Measurements from ENCODE around the gene CUL7. TPM values are rescaled to one million over a fixed set of nuclear protein-coding genes. Genes with fewer than 3 reads are reported as not detected.
"Not testable (repeated sequence)": the region's sequence is repeated elsewhere in the genome, so short reads cannot be mapped to it uniquely, and the experiment has no call there.

The CUL7 gene
- total RNA-seq, 1 donor from 2014 or later = 20.9 TPM

DNA sequence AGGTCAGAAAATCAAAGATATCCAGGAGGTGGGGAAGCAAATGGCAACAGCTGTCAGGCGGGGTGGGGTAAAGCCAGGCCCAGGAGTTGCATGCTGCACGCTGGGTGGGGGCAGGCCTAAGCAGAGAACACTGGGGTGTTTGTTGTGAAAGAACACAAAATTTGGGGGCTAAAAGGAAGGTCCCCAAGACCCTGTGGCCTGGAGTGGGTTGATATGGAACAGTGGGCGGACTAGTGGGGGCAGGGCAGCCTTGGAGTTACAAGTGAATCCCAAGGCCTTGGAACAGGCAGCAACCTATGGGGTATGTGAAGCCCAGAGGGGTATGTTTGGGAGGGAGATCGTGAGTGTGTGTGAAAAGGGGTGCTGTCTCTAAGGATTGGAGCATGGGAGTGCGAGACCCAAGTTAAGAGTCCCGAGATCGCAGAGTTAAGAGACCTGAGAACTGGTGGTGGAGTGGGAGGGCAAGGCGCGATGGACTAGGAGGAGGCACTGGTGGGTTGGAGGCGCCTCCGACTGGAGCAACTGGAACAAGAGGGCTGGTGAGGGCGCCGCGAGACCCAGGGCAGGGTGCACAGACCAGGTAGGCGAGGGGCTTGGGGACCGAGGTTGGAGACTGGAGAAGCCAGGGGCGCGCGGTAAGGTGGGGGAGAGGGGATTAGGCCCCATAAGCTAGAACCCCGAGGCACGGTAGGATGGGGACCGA, 658 bp downstream of the CUL7 start:
- intact Hi-C loops (cut with DNase I) = no loop called here
- no peak for DNase-seq (ENCODE audit: low spot score)

DNA sequence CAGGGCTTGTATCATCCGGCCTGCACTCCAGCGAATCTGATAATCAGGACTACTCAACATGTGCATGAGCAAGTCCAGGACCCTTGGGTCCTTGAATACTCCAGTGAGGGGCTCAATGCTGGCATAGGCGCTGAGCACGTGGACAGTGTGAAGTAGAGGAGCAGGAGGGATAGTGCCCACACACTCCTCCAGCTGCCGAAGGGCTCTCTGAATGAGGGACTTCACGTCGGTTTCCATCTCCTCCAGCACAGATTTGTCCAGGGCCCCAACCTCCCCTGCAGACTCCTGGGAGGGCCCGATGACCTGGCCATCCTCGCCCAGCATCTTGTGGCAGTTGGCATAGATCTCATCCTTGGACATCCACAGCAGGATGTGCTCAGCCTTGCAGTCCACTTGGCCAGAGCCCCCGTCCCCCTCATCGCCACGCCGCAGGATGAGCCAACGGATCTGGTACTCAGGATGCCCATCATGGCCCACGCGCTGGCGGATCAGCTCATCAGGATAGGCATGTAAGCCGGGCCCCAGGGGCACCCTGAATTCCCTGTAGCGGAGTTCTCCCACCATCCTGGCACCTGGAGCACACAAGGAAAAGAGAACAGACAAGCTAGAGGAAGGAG, 1.3 kb downstream of the CUL7 start:
- DNase-seq (ENCODE audit: low spot score) (no peak), ATAC-seq (no peak)
- intact Hi-C loops (cut with DNase I) = no loop called here

More for the DNA sequence above, 658 bp downstream of the CUL7 start:
- ATAC-seq = peak; percentile 31

DNA sequence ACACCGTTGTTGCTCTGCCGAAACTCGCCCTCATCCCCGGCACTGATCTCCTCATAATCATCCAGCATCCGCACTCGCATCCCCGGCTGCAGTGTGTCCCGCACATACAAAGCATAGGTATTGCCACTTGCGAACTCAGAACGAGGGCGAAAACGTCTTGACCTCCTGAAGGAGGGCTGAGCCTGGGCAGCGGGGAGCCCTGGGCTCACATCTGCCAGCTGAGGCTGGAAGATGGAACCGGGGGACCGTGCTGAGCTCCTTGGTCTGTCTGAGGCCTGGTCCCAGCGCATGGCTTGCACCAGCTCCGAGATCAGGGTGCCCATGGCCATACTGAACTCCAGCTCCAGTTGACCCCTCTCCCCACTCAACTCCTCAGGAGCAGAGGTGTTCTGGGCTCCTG, 2.7 kb downstream of the CUL7 start:
- ATAC-seq = no peak
- intact Hi-C loops (cut with DNase I) = no loop called here

DNA sequence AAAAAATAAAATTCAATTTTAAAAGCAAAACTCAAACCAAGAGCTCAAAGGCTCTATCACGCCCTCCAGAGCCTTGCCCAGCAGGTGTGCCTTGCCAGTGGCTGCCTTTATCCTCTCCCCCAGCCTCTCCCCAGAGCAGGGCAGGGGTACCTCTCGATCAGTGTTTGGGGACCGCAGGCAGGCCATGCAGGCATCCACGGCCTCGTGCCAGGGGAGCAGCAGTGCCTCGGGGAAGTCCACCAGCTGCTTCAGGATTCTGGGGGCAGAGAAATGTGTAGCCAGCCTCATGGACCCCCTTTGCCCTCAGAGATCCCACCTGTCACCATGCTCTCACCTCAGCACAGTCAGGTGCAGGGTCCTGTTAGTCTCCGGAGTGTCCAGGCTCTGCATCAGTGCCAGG, 5.7 kb downstream of the CUL7 start:
- DNase-seq (ENCODE audit: low spot score) (no peak), ATAC-seq (no peak)
- intact Hi-C loops (cut with DNase I) = no loop called here

More for the DNA sequence above, 2.7 kb downstream of the CUL7 start:
- no peak for DNase-seq (ENCODE audit: low spot score)

DNA sequence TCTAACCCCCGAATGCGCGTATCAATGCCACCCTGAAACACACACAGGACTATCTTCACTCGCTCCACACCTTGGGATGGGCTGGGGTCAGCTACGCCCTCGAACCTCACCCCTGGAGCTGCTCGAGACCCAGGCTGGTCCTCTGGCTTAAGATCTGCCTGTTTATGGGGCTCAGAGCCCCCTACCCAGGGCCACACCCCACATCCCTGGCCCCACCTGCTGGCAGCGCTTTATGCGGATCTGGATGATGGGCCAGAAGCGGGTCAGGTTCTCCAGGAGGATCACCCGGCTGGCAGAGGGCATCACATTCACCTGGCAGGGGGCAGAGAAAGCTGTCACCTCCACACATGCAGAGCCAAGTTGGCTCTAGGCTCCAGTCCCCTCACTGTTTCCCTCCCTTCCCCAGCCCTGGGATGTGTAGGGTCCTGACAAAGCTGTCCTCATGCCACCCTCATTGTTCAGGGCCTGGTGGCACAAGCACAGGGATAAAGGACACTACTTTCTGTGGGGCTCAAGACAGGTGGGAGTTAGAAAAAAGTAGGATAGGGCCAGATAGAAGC, 8.2 kb downstream of the CUL7 start:
- DNase-seq (ENCODE audit: low spot score) (no peak), ATAC-seq (no peak)
- intact Hi-C loops (cut with DNase I) = no loop called here

DNA sequence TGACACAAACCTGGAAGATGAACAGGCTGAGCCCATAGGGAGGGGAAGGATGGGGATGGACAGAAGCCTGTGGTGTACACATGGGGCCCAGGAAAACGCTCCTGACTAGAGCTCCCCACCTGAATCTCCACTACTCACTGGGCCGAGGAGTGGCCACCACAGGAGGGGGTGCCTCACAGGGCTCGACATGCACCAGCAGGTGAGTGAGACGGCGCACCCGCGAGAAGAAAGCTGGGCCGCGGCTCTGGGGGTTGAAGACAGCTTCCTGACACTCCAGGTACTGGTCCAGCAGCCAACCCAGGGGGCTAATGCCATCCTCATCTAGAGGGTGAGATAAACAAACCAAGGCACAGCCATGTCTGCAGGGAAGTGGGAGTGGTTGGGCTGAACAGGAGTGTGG, 10.3 kb downstream of the CUL7 start:
- ATAC-seq (no peak), DNase-seq (ENCODE audit: low spot score) (no peak)
- intact Hi-C loops (cut with DNase I) = no loop called here

DNA sequence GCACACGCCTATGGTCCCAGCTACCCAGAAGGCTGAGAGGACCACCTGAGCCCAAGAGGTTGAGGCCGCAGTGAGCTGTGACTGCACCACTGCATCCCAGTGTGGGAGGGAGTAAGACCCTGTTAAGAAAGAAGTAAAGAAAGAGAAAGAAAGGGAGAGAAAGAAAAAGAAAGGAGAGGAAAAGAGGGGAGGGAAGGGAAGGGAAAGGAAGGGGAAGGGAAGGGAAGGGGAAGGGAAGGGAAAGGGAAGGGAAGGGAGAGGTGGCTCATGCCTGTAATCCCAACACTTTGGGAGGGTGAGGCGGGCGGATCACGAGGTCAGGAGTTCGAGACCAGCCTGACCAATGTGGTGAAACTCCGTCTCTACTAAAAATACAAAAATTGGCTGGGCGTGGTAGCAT, 12.2 kb downstream of the CUL7 start:
- intact Hi-C loops (cut with DNase I); ATAC-seq; DNase-seq (ENCODE audit: low spot score): not testable (repeated sequence)

DNA sequence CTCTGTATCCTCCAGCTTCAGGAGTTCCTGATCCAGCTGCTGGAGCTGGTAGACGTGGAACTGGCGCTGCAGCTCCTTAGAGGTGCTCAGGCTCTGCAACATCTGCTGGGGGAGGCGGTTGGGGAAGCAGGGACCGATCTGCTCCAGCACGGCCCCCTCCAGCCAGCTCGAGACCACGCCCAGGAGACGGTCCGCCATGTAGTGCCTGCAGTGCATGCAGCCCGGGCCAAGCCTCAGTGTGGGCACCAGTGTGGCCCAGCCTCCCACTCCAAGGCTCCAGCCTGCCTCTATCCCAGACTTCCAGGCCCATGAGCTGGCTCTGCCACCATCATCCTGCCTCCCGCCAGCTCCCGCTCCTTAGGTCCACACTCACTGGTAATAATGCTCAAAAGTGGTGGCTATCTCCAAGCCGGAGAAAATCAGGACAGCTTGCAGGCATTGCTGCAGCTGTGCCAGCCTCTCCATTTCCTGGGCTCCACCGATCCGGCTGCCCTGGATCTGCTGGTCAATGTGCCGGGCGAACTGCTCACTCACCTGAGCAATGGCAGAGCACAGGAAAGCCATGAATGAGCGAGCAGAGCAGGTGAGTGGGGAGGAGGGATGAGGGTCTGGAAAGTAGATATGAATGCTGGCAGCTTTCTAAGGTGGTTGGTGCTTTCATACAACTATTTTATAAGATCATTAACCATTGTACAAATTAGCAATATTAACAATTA, 13.0 kb downstream of the CUL7 start:
- intact Hi-C loops (cut with DNase I) = no loop called here
- no peak for DNase-seq (ENCODE audit: low spot score)
- no peak for ATAC-seq

DNA sequence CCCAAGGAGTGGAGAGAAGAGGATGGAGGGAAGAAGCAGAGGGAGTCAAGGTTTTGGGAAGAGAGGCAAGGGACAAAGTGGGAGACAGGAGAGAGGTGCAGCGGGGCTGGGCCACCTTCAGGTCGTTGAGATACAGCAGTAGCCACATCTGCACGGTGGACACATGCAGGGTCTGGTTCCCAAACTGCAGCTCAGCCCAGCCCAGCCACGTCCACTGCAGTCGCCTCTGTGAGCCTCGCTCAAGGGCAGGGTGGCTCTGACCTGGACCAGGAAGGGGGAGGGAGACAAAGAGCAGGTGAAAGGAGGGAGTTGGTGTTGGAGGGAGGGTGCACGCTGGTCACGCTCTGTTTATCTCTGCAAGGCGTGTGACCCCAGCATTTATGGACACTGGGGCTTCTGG, 14.9 kb downstream of the CUL7 start:
- no peak for ATAC-seq
- intact Hi-C loops (cut with DNase I) = no loop called here

DNA sequence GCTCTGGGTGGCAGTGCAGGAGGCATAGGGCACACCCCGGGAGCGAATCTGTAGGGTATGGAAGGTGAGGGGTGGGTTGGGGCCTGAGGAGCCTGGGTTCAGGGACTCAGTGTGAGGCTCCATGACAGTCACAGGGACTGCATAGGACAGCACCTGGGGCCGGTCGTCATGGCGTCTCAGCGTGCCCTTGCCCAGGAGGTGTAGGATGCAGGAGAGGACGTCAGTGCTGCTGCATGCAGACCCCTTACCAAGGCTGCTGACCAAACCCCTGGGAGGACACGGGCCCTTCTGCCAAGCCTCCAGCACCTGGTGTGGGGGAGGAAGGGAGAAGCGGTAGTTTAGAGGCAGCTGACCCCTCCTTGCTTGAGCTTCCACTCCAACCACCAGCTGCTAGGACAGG, 15.9 kb downstream of the CUL7 start:
- ATAC-seq (no peak), DNase-seq (ENCODE audit: low spot score) (no peak)
- intact Hi-C loops (cut with DNase I) = no loop called here

More for the DNA sequence above, 14.9 kb downstream of the CUL7 start:
- DNase-seq (ENCODE audit: low spot score) = no peak

DNA sequence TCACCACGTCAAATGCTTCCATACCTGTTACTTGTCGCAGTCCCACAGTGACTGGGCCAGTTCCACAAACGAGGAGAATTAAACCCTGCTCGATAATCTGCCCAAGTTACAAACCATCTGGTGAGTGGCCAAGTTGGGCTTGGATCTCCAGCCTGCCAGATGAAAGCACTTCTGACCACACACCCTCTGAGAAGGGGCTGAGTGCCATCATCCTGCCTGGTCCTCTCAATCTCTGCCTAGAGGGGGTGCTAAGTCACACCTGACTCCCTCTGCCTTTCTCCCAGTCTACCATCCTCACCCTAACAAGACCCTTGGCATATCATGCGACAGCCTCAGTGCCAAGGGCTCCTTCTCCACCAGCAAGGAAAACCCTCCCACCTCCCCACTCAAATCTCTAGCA, 16.5 kb downstream of the CUL7 start:
- no peak for DNase-seq (ENCODE audit: low spot score)
- intact Hi-C loops (cut with DNase I) = no loop called here
- no peak for ATAC-seq

DNA sequence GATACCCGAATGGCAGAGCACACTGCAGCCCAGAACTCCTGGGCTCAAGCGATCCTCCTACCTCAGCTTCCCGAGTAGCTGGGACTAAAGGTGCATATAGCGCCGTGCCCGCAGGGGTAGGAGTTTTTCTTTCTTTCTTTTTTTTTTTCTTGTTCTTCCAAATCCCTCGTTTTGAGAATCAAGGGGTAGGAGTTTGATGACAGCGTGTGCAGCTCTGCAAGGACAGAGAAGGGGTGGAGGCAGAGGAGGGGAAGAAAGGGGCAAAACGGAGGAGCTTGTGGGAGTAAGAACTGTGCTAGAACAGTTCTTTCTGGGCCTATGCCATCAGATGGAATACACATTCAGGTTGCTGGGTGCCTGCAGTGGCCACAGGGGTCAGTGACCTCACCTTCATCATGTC, 16.9 kb downstream of the CUL7 start:
- no peak for DNase-seq (ENCODE audit: low spot score)
- intact Hi-C loops (cut with DNase I) = no loop called here
- no peak for ATAC-seq

DNA sequence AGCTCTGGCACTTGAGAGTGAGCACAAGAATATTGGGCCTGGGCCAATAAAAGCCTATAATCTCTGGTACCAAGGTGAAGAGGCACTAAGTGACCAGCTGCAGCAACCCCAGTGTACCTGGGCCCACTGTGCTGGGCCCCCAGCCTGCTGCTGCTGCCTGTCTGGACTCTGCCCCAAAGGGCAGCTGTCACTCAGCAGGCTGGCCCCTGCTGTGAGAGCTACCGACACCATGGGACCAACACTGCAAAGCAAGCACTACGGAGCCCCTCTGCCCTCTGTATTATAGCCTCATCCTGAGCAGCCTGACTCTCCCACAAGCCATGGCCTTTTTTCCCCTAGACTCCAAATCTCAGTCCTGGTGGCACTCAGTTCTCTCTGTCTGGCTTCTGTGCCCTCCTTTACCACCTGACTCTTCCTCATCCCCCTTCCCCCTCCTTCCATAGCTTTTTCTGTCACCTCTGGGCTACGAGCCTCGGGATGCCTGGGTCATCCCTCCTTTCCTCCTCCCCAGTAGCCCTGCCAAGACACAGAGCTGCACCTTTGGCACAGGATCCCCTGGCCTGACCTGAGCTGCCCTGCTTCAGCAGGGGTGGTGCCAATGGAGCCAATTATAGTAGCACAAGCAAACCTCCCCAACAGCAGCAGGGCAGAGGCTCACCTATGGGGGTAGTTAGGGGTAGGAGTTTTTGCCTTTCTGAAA, 18.0 kb downstream of the CUL7 start:
- DNase-seq (ENCODE audit: low spot score) (no peak), ATAC-seq (no peak)
- intact Hi-C loops (cut with DNase I) = no loop called here

DNA sequence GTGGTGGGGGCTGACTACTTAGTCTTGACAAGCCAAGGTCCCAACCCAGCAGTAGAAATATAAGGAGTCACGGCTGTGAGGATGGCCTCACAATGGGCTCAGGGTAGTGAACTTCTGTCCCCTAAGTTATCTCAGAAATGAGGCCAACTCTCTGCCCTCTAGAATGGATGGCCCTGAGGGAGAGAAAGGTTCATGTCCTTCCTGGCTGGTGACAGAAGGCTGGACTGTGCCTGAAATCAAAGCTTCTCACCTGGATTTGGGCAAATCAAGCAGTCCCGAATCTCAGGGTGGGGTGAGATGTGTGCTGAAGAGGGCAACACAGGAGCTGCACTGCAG, 19.5 kb downstream of the CUL7 start:
- intact Hi-C loops (cut with DNase I) = no loop called here
- ATAC-seq = no peak

DNA sequence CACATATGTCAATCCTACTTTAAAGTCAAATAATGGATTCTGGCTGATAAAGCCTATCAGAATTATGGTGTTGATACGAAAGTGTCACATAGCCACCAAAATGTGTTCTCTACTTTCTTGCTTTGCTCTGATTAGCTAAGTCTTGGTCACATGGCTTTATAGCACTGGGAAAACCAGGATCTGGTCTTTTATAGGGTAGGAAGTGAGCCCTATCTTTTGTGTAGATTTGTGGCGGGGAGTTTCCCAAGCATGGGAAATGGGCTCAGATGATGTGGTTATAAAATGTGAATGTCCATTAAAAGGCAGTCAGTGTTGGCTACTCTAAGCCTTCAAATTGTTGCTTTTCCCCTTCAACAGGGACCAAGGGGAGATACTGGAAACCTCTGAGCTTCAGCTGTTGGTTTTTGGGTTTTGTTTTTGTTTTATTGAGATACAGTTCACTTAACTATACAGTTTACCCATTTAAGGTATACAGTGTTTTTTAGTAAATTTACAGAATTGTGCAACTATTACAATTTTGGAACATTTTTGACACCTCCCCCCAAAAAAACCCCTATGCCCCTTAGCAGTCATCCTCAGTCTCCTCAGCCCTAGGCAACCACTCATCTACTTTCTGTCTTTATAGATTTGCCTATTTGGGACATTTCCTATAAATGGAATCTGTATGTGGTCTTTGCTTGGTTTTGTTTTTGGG, 20.0 kb downstream of the CUL7 start:
- DNase-seq (ENCODE audit: low spot score) (no peak), ATAC-seq (no peak)
- intact Hi-C loops (cut with DNase I) = no loop called here

More for the DNA sequence above, 19.5 kb downstream of the CUL7 start:
- DNase-seq (ENCODE audit: low spot score) = no peak

DNA sequence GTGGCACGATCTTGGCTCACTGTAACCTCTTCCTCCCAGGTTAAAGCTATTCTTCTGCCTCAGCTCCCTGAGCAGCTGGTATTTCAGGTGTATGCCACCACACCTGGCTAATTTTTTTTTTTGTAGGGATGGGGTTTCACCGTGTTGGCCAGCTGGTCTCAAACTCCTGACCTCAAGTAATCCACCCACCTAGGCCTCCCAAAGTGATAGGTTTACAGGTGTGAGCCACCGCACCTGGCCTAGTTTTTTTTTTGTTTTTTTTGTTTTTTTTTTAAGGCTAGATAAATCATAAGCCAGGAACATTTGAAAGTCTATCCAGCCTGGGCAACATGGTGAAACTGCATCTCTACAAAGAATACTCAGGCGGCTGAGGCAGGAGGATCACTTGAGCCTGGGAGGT, 21.3 kb downstream of the CUL7 start:
- no peak for ATAC-seq

DNA sequence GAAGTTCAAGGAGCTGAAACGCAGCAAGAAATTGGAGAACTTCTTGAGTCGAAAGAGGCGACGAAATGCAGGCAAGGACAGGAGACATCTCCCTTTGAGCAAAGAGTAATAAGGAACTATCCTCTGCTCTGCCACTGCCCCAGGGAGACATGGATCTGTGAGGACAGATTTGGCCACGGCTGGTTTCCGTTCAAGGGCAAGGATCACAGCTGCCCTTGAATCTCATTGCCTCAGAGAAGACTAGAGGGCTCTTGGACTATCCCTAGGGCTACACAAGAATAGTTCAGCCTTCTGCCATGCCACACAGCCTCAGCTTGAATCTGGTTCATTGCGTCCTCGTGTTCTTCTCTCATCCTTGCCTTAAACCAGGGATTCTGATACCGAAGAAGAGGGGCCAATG, 24.5 kb downstream of the CUL7 start:
- intact Hi-C loops (cut with DNase I) = no loop called here
- ATAC-seq (no peak), DNase-seq (ENCODE audit: low spot score) (no peak)

More for the DNA sequence above, 21.3 kb downstream of the CUL7 start:
- no peak for DNase-seq (ENCODE audit: low spot score)
- intact Hi-C loops (cut with DNase I) = no loop called here

DNA sequence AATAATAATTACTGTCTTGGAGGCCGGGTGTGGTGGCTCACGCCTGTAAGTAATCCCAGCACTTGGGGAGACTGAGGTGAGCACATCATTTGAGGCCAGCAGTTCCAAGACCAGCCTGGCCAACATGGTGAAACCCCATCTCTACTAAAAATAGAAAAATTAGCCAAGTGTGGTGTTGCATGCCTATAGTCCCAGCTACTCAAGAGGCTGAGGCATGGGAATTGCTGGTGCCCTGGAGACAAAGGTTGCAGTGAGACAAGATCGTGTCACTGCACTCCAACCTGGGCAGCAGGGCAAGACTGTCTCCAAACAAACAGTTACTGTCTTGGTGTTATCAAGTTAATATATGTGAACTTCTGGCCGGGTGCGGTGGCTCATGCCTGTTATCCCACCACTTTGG, 27.3 kb downstream of the CUL7 start:
- DNase-seq (ENCODE audit: low spot score) = no peak
- intact Hi-C loops (cut with DNase I) = no loop called here
- no peak for ATAC-seq

DNA sequence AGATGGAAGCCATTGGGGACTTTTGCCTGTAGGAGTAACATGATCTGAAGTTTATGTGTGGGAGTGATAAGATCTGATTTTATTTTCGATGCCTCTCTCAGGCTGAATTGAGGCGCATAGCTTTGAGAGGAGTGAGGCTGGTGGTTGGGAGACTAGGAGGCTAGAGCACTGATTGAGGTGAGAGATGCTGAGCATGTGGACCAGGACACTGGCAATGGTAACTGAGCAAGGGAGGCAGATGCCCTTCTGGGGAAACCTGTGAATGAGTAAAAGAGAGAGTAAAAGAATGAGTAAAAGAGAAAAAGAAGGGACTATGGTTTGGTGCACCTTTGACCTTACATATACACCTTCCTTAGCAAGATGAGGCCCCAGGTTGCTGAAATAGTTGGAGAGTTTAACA, 29.2 kb downstream of the CUL7 start:
- DNase-seq (ENCODE audit: low spot score) (no peak), ATAC-seq (no peak)
- intact Hi-C loops (cut with DNase I) = loop anchor here (5.0 kb wide), 1 partner anchor 237 kb away; no protein-coding TSS in a partner anchor

Data from sciatic nerve (tissue), 2 donors.